Effector memory CD8-positive, alpha-beta T cell (primary cell): Measurements from ENCODE around the gene NMU.
"Not testable (repeated sequence)": the region's sequence is repeated elsewhere in the genome, so short reads cannot be mapped to it uniquely, and the experiment has no call there.

ENCODE experiments used
- ATAC-seq: fragments of 150-1000 bp; cut with Tn5 transposase; replicated peaks from 2 replicates; pipeline ENCODE4 v1.10.0; 2021; ENCODE audit warnings: mild to moderate bottlenecking, moderate library complexity
- DNase-seq, 3 experiments: peaks; one replicate each; pipeline ENCODE4 v3.0.0; 2021
- H3K27ac Mint-ChIP-seq, 2 donors: one replicate each; pipeline ENCODE4 v1.8.0; 2022; ENCODE audit warnings: mild to moderate bottlenecking in 2 of 2, mixed read lengths in 2 of 2, moderate library complexity in 2 of 2
- H3K27me3 Mint-ChIP-seq, 2 donors: one replicate each; pipeline ENCODE4 v1.8.0; 2022; ENCODE audit warnings: mixed read lengths in 2 of 2
- H3K36me3 Mint-ChIP-seq: one replicate; pipeline ENCODE4 v1.8.0; 2022; ENCODE audit warnings: mild to moderate bottlenecking, moderate library complexity, mixed read lengths; ENCODE audit not compliant: insufficient read depth
- H3K4me1 Mint-ChIP-seq, 2 donors: one replicate each; pipeline ENCODE4 v1.8.0; 2022; ENCODE audit warnings: low read depth in 2 of 2, mixed read lengths in 2 of 2
- H3K4me3 Mint-ChIP-seq, 2 donors: one replicate each; pipeline ENCODE4 v1.8.0; 2022; ENCODE audit warnings: mild to moderate bottlenecking in 2 of 2, mixed read lengths in 2 of 2, moderate library complexity in 2 of 2
- H3K9me3 Mint-ChIP-seq, 2 donors: one replicate each; pipeline ENCODE4 v1.8.0; 2022; ENCODE audit warnings: mixed read lengths in 2 of 2
- total RNA-seq, 9 experiments: gene quantifications; one replicate each; lab custom pipeline; 2026; lab: John Stamatoyannopoulos, UW

NMU gene
- 0 to 0.90 (median 0.06) reads per million in 9 experiments for total RNA-seq

GRCh38 chr4:55635741-55636655 is at the start of gene NMU:
Gene NMU (minus strand): TSS chr4:55636298. CDS start chr4:55636192, 106 bp downstream.
- Mint-ChIP-seq H3K36me3 (peaks cover 2% of the 10 kb centered on the region), H3K27ac (no peak within 1 kb of the TSS), H3K4me1 (peaks cover 10 to 15% of the 10 kb centered on the region in 2 donors), H3K4me3 (peak within 1 kb of the TSS; percentile 75 to 80), H3K9me3 (no peaks in the 10 kb centered on the region), H3K27me3 (peaks cover 54 to 64% of the 10 kb centered on the region in 2 donors)
- ATAC-seq = peak; percentile 89
- DNase-seq = peak in 2 of 3 experiments; percentile 31 to 35

GRCh38 chr4:55684276-55684675 is 48.2 kb upstream of the NMU start:
- peaks cover 0 to 2% of the 10 kb centered on the region in 2 donors for H3K27me3 Mint-ChIP-seq
- DNase-seq = no peak
- H3K4me3 Mint-ChIP-seq = no peak overlapping the region
- H3K9me3 Mint-ChIP-seq = no peaks in the 10 kb centered on the region
- no peak for ATAC-seq
- no peaks in the 10 kb centered on the region for H3K4me1 Mint-ChIP-seq
- no peak overlapping the region for H3K27ac Mint-ChIP-seq
- no peaks in the 10 kb centered on the region for H3K36me3 Mint-ChIP-seq

DNA sequence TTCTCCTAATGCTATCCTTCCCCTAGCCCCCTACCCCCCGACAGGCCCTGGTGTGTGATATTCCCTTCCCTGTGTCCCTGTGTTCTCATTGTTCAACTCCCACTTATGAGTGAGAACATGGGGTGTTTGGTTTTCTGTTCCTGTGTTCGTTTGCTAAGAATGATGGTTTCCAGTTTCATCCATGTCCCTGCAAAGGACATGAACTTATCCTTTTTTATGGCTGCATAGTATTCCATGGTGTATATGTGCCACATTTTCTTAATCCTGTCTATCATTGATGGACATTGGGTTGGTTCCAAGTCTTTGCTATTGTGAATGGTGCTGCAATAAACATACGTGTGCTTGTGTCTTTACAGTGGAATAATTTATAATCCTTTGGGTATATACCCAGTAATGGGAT is 46.7 kb upstream of the NMU start:
- H3K27me3 Mint-ChIP-seq, ATAC-seq, H3K4me3 Mint-ChIP-seq, DNase-seq, H3K4me1 Mint-ChIP-seq, H3K27ac Mint-ChIP-seq, H3K36me3 Mint-ChIP-seq, H3K9me3 Mint-ChIP-seq: not testable (repeated sequence)

- Mint-ChIP-seq H3K4me1 (no peaks in the 10 kb centered on the region), H3K36me3 (no peaks in the 10 kb centered on the region), H3K9me3 (no peaks in the 10 kb centered on the region), H3K27me3 (peaks cover 0 to 7% of the 10 kb centered on the region in 2 donors), H3K4me3 (no peak overlapping the region), H3K27ac (no peak overlapping the region)
- DNase-seq (no peak), ATAC-seq (no peak)
Observed at GRCh38 chr4:55682295-55682694, 46.2 kb upstream of the NMU start.

- no peak for DNase-seq
- no peak overlapping the region for H3K4me3 Mint-ChIP-seq
- H3K9me3 Mint-ChIP-seq = no peaks in the 10 kb centered on the region
- no peak for ATAC-seq
- H3K36me3 Mint-ChIP-seq = no peaks in the 10 kb centered on the region
- peaks cover 0 to 10% of the 10 kb centered on the region in 2 donors for H3K27me3 Mint-ChIP-seq
- no peaks in the 10 kb centered on the region for H3K4me1 Mint-ChIP-seq
- no peak overlapping the region for H3K27ac Mint-ChIP-seq
Observed at GRCh38 chr4:55681430-55681829, 45.3 kb upstream of the NMU start.

DNA sequence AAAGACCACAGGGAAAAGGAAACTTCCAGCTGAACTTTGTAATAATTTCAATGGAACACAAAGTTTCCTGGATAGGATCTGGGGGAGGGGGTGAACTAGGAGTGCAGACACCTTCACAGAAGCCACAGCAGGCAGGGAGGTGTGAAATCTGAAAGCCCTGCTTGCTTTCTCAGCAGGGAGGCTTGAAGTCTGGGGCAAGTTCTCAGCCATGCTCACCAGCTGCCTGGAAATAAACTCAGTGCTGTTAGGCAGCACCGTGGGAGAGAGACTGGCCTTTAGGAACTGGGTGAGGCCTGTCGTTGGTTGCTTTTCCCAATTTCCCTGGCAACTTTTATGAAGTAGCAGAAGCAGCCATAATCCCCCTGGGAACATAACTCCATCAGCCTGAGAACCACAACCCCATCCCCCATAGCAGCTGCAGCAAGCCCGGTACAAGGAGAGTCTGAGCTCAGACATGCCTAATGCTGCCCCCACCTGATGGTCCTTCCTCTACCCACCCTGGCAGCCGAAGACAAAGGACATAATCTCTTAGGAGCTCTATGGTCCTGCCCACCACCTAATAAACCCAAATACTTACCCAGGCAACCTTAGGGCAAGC is 39.2 kb upstream of the NMU start:
- peaks cover 38 to 49% of the 10 kb centered on the region in 2 donors for H3K27me3 Mint-ChIP-seq
- no peak overlapping the region for H3K4me3 Mint-ChIP-seq
- no peaks in the 10 kb centered on the region for H3K4me1 Mint-ChIP-seq
- no peaks in the 10 kb centered on the region for H3K9me3 Mint-ChIP-seq
- H3K36me3 Mint-ChIP-seq = no peaks in the 10 kb centered on the region
- no peak overlapping the region for H3K27ac Mint-ChIP-seq
- ATAC-seq (no peak), DNase-seq (no peak)

DNA sequence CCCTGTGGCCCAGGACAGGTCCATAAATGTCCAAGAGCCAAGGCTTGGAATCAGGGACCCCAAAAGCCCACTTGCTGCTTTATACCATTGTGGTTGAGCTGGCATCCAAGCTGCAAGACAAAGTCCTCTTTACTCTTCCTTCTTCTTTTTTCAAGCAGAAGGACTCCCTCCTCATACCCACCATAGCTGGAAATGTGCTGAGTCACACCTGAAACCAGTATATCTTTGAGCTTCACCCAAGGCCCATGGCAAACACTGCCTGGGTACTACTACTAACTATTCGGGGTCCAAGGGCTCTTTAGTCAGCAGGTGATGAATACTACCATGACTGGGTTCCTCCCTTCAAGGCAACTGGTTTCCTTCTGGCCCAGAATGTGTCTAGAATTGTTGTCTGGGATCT is 37.3 kb upstream of the NMU start:
- Mint-ChIP-seq H3K27me3 (peaks cover 44 to 51% of the 10 kb centered on the region in 2 donors), H3K4me1 (no peaks in the 10 kb centered on the region), H3K9me3 (no peaks in the 10 kb centered on the region), H3K27ac (no peak overlapping the region), H3K36me3 (no peaks in the 10 kb centered on the region), H3K4me3 (no peak overlapping the region)
- no peak for ATAC-seq
- DNase-seq = no peak

- DNase-seq (no peak), ATAC-seq (no peak)
- Mint-ChIP-seq H3K36me3 (no peaks in the 10 kb centered on the region), H3K4me1 (no peaks in the 10 kb centered on the region), H3K4me3 (no peak overlapping the region), H3K9me3 (no peaks in the 10 kb centered on the region), H3K27ac (no peak overlapping the region), H3K27me3 (peaks cover 53 to 58% of the 10 kb centered on the region in 2 donors)
Observed at GRCh38 chr4:55671667-55672066, 35.6 kb upstream of the NMU start.

GRCh38 chr4:55670695-55671094 is 34.6 kb upstream of the NMU start:
- DNase-seq (no peak), ATAC-seq (no peak)
- Mint-ChIP-seq H3K27ac (no peak overlapping the region), H3K9me3 (no peaks in the 10 kb centered on the region), H3K27me3 (peaks cover 50 to 54% of the 10 kb centered on the region in 2 donors), H3K4me1 (no peaks in the 10 kb centered on the region), H3K4me3 (no peak overlapping the region), H3K36me3 (no peaks in the 10 kb centered on the region)

- H3K4me1 Mint-ChIP-seq = no peaks in the 10 kb centered on the region
- H3K4me3 Mint-ChIP-seq = no peak overlapping the region
- ATAC-seq (no peak), DNase-seq (no peak)
- H3K36me3 Mint-ChIP-seq = no peaks in the 10 kb centered on the region
- H3K27me3 Mint-ChIP-seq = peaks cover 33% of the 10 kb centered on the region in 2 donors
- no peak overlapping the region for H3K27ac Mint-ChIP-seq
- no peaks in the 10 kb centered on the region for H3K9me3 Mint-ChIP-seq
Observed at GRCh38 chr4:55668449-55668848, 32.4 kb upstream of the NMU start.

- Mint-ChIP-seq H3K4me3 (no peak overlapping the region), H3K27ac (no peak overlapping the region), H3K27me3 (peaks cover 30 to 34% of the 10 kb centered on the region in 2 donors), H3K9me3 (peaks cover 0 to 2% of the 10 kb centered on the region in 2 donors), H3K4me1 (no peaks in the 10 kb centered on the region), H3K36me3 (no peaks in the 10 kb centered on the region)
- DNase-seq (no peak), ATAC-seq (no peak)
Observed at GRCh38 chr4:55666535-55666934, 30.4 kb upstream of the NMU start.

DNA sequence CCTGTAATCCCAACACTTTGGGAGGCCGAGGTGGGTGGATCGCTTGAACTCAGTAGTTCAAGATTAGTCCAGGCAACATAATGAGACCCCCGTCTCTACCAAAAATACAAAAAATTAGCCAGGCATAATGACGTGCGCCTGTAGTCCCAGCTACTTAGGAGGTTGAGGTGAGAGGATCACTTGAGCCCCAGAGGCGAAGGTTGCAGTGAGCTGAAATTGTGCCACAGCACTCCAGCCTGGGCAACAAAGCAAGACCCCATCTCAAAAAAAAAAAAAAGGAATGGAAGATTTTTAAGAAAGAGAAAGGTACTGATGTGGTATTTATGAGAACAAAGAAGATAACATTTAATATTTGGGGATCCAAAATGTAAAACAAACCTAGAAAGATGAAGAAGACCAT is 27.0 kb upstream of the NMU start:
- H3K4me1 Mint-ChIP-seq = no peaks in the 10 kb centered on the region
- H3K4me3 Mint-ChIP-seq = no peak overlapping the region
- H3K9me3 Mint-ChIP-seq = peaks cover 0 to 4% of the 10 kb centered on the region in 2 donors
- no peak for DNase-seq
- H3K36me3 Mint-ChIP-seq = no peaks in the 10 kb centered on the region
- no peak for ATAC-seq
- H3K27ac Mint-ChIP-seq = no peak overlapping the region
- H3K27me3 Mint-ChIP-seq = peaks cover 26 to 38% of the 10 kb centered on the region in 2 donors

GRCh38 chr4:55661398-55662056 is 25.4 kb upstream of the NMU start:
- Mint-ChIP-seq H3K27me3 (peaks cover 22 to 33% of the 10 kb centered on the region in 2 donors), H3K4me1 (no peaks in the 10 kb centered on the region), H3K9me3 (peaks cover 0 to 4% of the 10 kb centered on the region in 2 donors), H3K36me3 (no peaks in the 10 kb centered on the region), H3K4me3 (no peak overlapping the region), H3K27ac (no peak overlapping the region)
- no peak for DNase-seq
- ATAC-seq = no peak
